Measurements from ENCODE around the gene HNRNPL.

The HNRNPL gene

GRCh38 chr19:38892841-38893240 is 43.1 kb upstream of the HNRNPL start:
- DNase-seq (ENCODE audit: low spot score), result no peak
- Histone ChIP-seq H3K4me3 (ENCODE audit: low read length in 2 of 2) (no peak overlapping the region), H3K79me1 (ENCODE audit: low read depth, low read length) (no peaks in the 10 kb centered on the region), H3K4ac (ENCODE audit: low read length) (no peak overlapping the region), H3K9me3 (replicated peaks in 1 of 2; ENCODE audit: control insufficient read depth in 2 of 2, insufficient read depth in 1 of 2, low read depth in 1 of 2, low read length in 2 of 2) (no peaks in the 10 kb centered on the region), H2AFZ (ENCODE audit: low read length) (no peak overlapping the region), H2BK120ac (ENCODE audit: low read depth, low read length) (no peak overlapping the region), H3K4me1 (ENCODE audit: control insufficient read depth in 2 of 2, insufficient read depth in 1 of 2, low read depth in 1 of 2, low read length in 2 of 2) (peaks cover 0 to 2% of the 10 kb centered on the region in 2 donors), H3K23ac (ENCODE audit: low read depth, low read length, poor library complexity) (no peak overlapping the region), H3K14ac (ENCODE audit: low read length) (no peak overlapping the region), H3K36me3 (replicated peaks in 1 of 2; ENCODE audit: control insufficient read depth in 2 of 2, insufficient read depth in 2 of 2, low read length in 2 of 2) (peaks cover 0 to 13% of the 10 kb centered on the region in 2 donors), H3K18ac (ENCODE audit: low read length) (no peak overlapping the region), H2BK5ac (ENCODE audit: low read length) (no peak overlapping the region), H2AK5ac (ENCODE audit: low read depth, low read length) (no peak overlapping the region), H2BK15ac (ENCODE audit: low read length) (no peak overlapping the region), H3K4me2 (ENCODE audit: insufficient read depth, low read length, poor library complexity, severe bottlenecking) (no peak overlapping the region), H3K27me3 (ENCODE audit: control insufficient read depth in 3 of 3, insufficient read depth in 3 of 3, low read depth in 1 of 3, low read length in 3 of 3) (no peaks in the 10 kb centered on the region), H4K8ac (ENCODE audit: low read depth, low read length) (no peak overlapping the region), H3K9ac (ENCODE audit: low read depth, low read length, poor library complexity) (no peak overlapping the region), H2BK12ac (ENCODE audit: low read length) (no peak overlapping the region), H4K91ac (ENCODE audit: low read depth, low read length, poor library complexity) (no peak overlapping the region), H3K27ac (replicated peaks; ENCODE audit: low read length) (no peak overlapping the region)
- no CpG with 5 or more reads among the region's 5 CpGs for WGBS, 2 donors (ENCODE audit: extremely low coverage in 2 of 2, insufficient read length in 2 of 2, insufficient replicate concordance in 1 of 2)

- Histone ChIP-seq H3K27ac (replicated peaks; ENCODE audit: low read length) (no peak overlapping the region), H3K4me2 (ENCODE audit: insufficient read depth, low read length, poor library complexity, severe bottlenecking) (no peak overlapping the region), H3K79me1 (ENCODE audit: low read depth, low read length) (no peaks in the 10 kb centered on the region), H3K18ac (ENCODE audit: low read length) (no peak overlapping the region), H2BK120ac (ENCODE audit: low read depth, low read length) (no peak overlapping the region), H3K23ac (ENCODE audit: low read depth, low read length, poor library complexity) (no peak overlapping the region), H2BK15ac (ENCODE audit: low read length) (no peak overlapping the region), H4K8ac (ENCODE audit: low read depth, low read length) (no peak overlapping the region), H2BK12ac (ENCODE audit: low read length) (no peak overlapping the region), H2AK5ac (ENCODE audit: low read depth, low read length) (no peak overlapping the region), H2AFZ (ENCODE audit: low read length) (no peak overlapping the region), H3K27me3 (ENCODE audit: control insufficient read depth in 3 of 3, insufficient read depth in 3 of 3, low read depth in 1 of 3, low read length in 3 of 3) (no peaks in the 10 kb centered on the region), H4K91ac (ENCODE audit: low read depth, low read length, poor library complexity) (no peak overlapping the region), H3K14ac (ENCODE audit: low read length) (no peak overlapping the region), H3K4me3 (ENCODE audit: low read length in 2 of 2) (no peak overlapping the region), H3K9ac (ENCODE audit: low read depth, low read length, poor library complexity) (no peak overlapping the region), H3K36me3 (replicated peaks in 1 of 2; ENCODE audit: control insufficient read depth in 2 of 2, insufficient read depth in 2 of 2, low read length in 2 of 2) (peaks cover 0 to 13% of the 10 kb centered on the region in 2 donors), H3K4me1 (ENCODE audit: control insufficient read depth in 2 of 2, insufficient read depth in 1 of 2, low read depth in 1 of 2, low read length in 2 of 2) (peaks cover 0 to 2% of the 10 kb centered on the region in 2 donors), H3K9me3 (replicated peaks in 1 of 2; ENCODE audit: control insufficient read depth in 2 of 2, insufficient read depth in 1 of 2, low read depth in 1 of 2, low read length in 2 of 2) (no peaks in the 10 kb centered on the region), H3K4ac (ENCODE audit: low read length) (no peak overlapping the region), H2BK5ac (ENCODE audit: low read length) (no peak overlapping the region)
- WGBS, 2 donors (ENCODE audit: extremely low coverage in 2 of 2, insufficient read length in 2 of 2, insufficient replicate concordance in 1 of 2), result no CpG with 5 or more reads among the region's 6 CpGs
- DNase-seq (ENCODE audit: low spot score), result no peak
These were observed 42.0 kb upstream of the HNRNPL start for GRCh38 chr19:38891771-38892170.

GRCh38 chr19:38890686-38891085 is 40.9 kb upstream of the HNRNPL start:
- no peak overlapping the region for H2BK120ac ChIP-seq (ENCODE audit: low read depth, low read length)

GRCh38 chr19:38889803-38890202 is 40.0 kb upstream of the HNRNPL start:
- Histone ChIP-seq H3K4me1 (ENCODE audit: control insufficient read depth in 2 of 2, insufficient read depth in 1 of 2, low read depth in 1 of 2, low read length in 2 of 2) (peaks cover 0 to 2% of the 10 kb centered on the region in 2 donors), H2AK5ac (ENCODE audit: low read depth, low read length) (no peak overlapping the region), H3K4me3 (ENCODE audit: low read length in 2 of 2) (no peak overlapping the region), H3K27me3 (ENCODE audit: control insufficient read depth in 3 of 3, insufficient read depth in 3 of 3, low read depth in 1 of 3, low read length in 3 of 3) (no peaks in the 10 kb centered on the region), H3K18ac (ENCODE audit: low read length) (no peak overlapping the region), H3K27ac (replicated peaks; ENCODE audit: low read length) (no peak overlapping the region), H3K14ac (ENCODE audit: low read length) (no peak overlapping the region), H3K4ac (ENCODE audit: low read length) (no peak overlapping the region), H4K8ac (ENCODE audit: low read depth, low read length) (no peak overlapping the region), H3K4me2 (ENCODE audit: insufficient read depth, low read length, poor library complexity, severe bottlenecking) (no peak overlapping the region), H3K79me1 (ENCODE audit: low read depth, low read length) (no peaks in the 10 kb centered on the region), H2AFZ (ENCODE audit: low read length) (no peak overlapping the region), H3K9ac (ENCODE audit: low read depth, low read length, poor library complexity) (no peak overlapping the region), H2BK12ac (ENCODE audit: low read length) (no peak overlapping the region), H2BK5ac (ENCODE audit: low read length) (no peak overlapping the region), H4K91ac (ENCODE audit: low read depth, low read length, poor library complexity) (no peak overlapping the region), H3K36me3 (replicated peaks in 1 of 2; ENCODE audit: control insufficient read depth in 2 of 2, insufficient read depth in 2 of 2, low read length in 2 of 2) (peaks cover 0 to 13% of the 10 kb centered on the region in 2 donors), H2BK120ac (ENCODE audit: low read depth, low read length) (no peak overlapping the region), H3K23ac (ENCODE audit: low read depth, low read length, poor library complexity) (no peak overlapping the region), H2BK15ac (ENCODE audit: low read length) (no peak overlapping the region), H3K9me3 (replicated peaks in 1 of 2; ENCODE audit: control insufficient read depth in 2 of 2, insufficient read depth in 1 of 2, low read depth in 1 of 2, low read length in 2 of 2) (no peaks in the 10 kb centered on the region)
- no peak for DNase-seq (ENCODE audit: low spot score)
- WGBS, 2 donors (ENCODE audit: extremely low coverage in 2 of 2, insufficient read length in 2 of 2, insufficient replicate concordance in 1 of 2), result no CpG with 5 or more reads among the region's 8 CpGs

More at GRCh38 chr19:38890686-38891085, 40.9 kb upstream of the HNRNPL start:
- H3K9me3 ChIP-seq (replicated peaks in 1 of 2; ENCODE audit: control insufficient read depth in 2 of 2, insufficient read depth in 1 of 2, low read depth in 1 of 2, low read length in 2 of 2), result no peaks in the 10 kb centered on the region
- H3K36me3 ChIP-seq (replicated peaks in 1 of 2; ENCODE audit: control insufficient read depth in 2 of 2, insufficient read depth in 2 of 2, low read length in 2 of 2), result peaks cover 0 to 13% of the 10 kb centered on the region in 2 donors
- no peak overlapping the region for H2BK5ac ChIP-seq (ENCODE audit: low read length)
- H4K91ac ChIP-seq (ENCODE audit: low read depth, low read length, poor library complexity), result no peak overlapping the region
- H3K14ac ChIP-seq (ENCODE audit: low read length), result no peak overlapping the region
- H2BK12ac ChIP-seq (ENCODE audit: low read length), result no peak overlapping the region
- H3K18ac ChIP-seq (ENCODE audit: low read length), result no peak overlapping the region
- H2BK15ac ChIP-seq (ENCODE audit: low read length), result no peak overlapping the region
- H3K4ac ChIP-seq (ENCODE audit: low read length), result no peak overlapping the region
- no peak overlapping the region for H2AK5ac ChIP-seq (ENCODE audit: low read depth, low read length)
- no peak overlapping the region for H2AFZ ChIP-seq (ENCODE audit: low read length)
- peaks cover 0 to 2% of the 10 kb centered on the region in 2 donors for H3K4me1 ChIP-seq (ENCODE audit: control insufficient read depth in 2 of 2, insufficient read depth in 1 of 2, low read depth in 1 of 2, low read length in 2 of 2)
- no peak for DNase-seq (ENCODE audit: low spot score)
- H3K27me3 ChIP-seq (ENCODE audit: control insufficient read depth in 3 of 3, insufficient read depth in 3 of 3, low read depth in 1 of 3, low read length in 3 of 3), result no peaks in the 10 kb centered on the region
- no peak overlapping the region for H3K27ac ChIP-seq (replicated peaks; ENCODE audit: low read length)
- no peak overlapping the region for H3K23ac ChIP-seq (ENCODE audit: low read depth, low read length, poor library complexity)
- H4K8ac ChIP-seq (ENCODE audit: low read depth, low read length), result no peak overlapping the region
- no peaks in the 10 kb centered on the region for H3K79me1 ChIP-seq (ENCODE audit: low read depth, low read length)
- H3K9ac ChIP-seq (ENCODE audit: low read depth, low read length, poor library complexity), result no peak overlapping the region
- H3K4me2 ChIP-seq (ENCODE audit: insufficient read depth, low read length, poor library complexity, severe bottlenecking), result no peak overlapping the region
- H3K4me3 ChIP-seq (ENCODE audit: low read length in 2 of 2), result no peak overlapping the region

Data from neuronal stem cell (in vitro differentiated cells).